Calu3 (cell line): ENCODE results near the gene NT5C3A. TPM values are rescaled to one million over a fixed set of nuclear protein-coding genes. Genes with fewer than 3 reads are reported as not detected.
A peak's percentile ranks its signal among the peaks of the same experiment; 100 is the strongest.

Source experiments
- BruUV-seq: library from RNA; stranded (reverse); fragments of 400-500 nt; replicated peaks from 2 replicates; lab custom pipeline; 2021; lab: Mats Ljungman, UMichigan
- CTCF ChIA-PET: fragments of 300-600 bp; sonication (Branson Sonifier 250); formaldehyde crosslinking; loops from one replicate; lab custom pipeline; 2022; ENCODE audit warnings: antibody characterized with exemption; lab: Charles Lee
- DNase-seq: peaks from one replicate; pipeline ENCODE4 v3.0.0; 2022
- H3K27ac Mint-ChIP-seq: one replicate; pipeline ENCODE4 v1.8.0; 2022; ENCODE audit warnings: mixed read lengths; ENCODE audit not compliant: unreplicated experiment
- H3K27me3 Mint-ChIP-seq: one replicate; pipeline ENCODE4 v1.8.0; 2022; ENCODE audit warnings: mixed read lengths; ENCODE audit not compliant: unreplicated experiment
- H3K36me3 Mint-ChIP-seq: one replicate; pipeline ENCODE4 v1.8.0; 2022; ENCODE audit warnings: mild to moderate bottlenecking, moderate library complexity, mixed read lengths; ENCODE audit not compliant: insufficient read depth, unreplicated experiment
- H3K4me1 Mint-ChIP-seq: one replicate; pipeline ENCODE4 v1.8.0; 2022; ENCODE audit warnings: mild to moderate bottlenecking, low read depth, mixed read lengths; ENCODE audit not compliant: unreplicated experiment
- H3K4me3 Mint-ChIP-seq: one replicate; pipeline ENCODE4 v1.8.0; 2022; ENCODE audit warnings: mild to moderate bottlenecking, low read depth, moderate library complexity, mixed read lengths; ENCODE audit not compliant: unreplicated experiment
- H3K9me3 Mint-ChIP-seq: one replicate; pipeline ENCODE4 v1.8.0; 2022; ENCODE audit warnings: low read depth, mixed read lengths; ENCODE audit not compliant: unreplicated experiment
- intact Hi-C: fragments of 100-400 bp; cut with micrococcal nuclease; formaldehyde crosslinking; loops from one replicate; pipeline ENCODE4 v1.10.0; 2022; ENCODE audit not compliant: unreplicated experiment
- total RNA-seq: library from RNA; stranded (reverse); gene quantifications from 2 replicates; pipeline ENCODE4 v1.2.3, GENCODE V29; 2022
- TF ChIP-seq, protein P1 (sequence below): fragments of 200-600 bp; IDR thresholded peaks from one replicate; pipeline ENCODE4 v1.8.0; 2022; ENCODE audit warnings: antibody characterized with exemption; ENCODE audit not compliant: unreplicated experiment

NT5C3A gene
- total RNA-seq, 1 experiment from 2014 or later, result 77.7 TPM

DNA sequence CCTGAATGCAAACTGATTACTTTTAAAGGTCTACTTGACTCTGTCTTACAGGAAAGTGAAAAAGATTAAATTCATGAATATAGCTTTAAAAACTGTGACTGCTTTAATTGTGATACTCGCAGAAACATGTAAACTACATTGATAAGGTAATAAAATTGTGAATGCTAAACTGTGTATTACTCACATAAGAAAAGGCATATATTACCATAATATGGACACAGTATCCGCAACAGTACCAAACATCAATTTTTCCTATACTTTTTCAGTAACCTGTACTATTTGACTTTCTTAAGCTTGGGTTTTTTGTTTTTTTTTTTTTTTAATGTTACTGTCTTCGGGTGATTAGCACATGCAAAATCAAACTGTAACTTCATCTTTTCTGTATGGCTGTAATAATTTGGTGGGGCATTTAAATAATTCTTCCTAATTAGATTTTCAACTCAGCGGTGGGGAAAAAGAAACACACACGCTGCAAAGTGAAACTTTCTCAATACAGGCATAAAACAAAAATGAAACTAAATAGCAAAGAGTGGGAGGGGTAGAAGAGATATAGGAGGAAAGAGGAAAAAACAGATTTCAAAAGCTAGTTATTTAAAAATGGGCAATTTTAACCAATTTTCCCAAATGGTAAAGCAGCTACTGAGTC lies 23.2 kb downstream of the NT5C3A start:
- Mint-ChIP-seq H3K9me3 (no peaks in the 10 kb centered on the region), H3K27ac (peak overlapping the region; percentile 79), H3K4me1 (peaks cover 50% of the 10 kb centered on the region), H3K4me3 (peak overlapping the region; percentile 67), H3K36me3 (peaks cover 34% of the 10 kb centered on the region), H3K27me3 (no peaks in the 10 kb centered on the region)
- BruUV-seq, result no TSS peak
- intact Hi-C loops, result loop anchor here (2.0 kb wide), 1 partner anchor 21 kb away; no protein-coding TSS in a partner anchor
- CTCF ChIA-PET, result interaction anchor here (0.5 to 2.1 kb wide), 7 partner anchors 12 to 181 kb away, joined by 3 to 9 read pairs (median 5); partner anchors contain the start of genes KBTBD2 and NT5C3A
- TF ChIP-seq, protein P1, sequence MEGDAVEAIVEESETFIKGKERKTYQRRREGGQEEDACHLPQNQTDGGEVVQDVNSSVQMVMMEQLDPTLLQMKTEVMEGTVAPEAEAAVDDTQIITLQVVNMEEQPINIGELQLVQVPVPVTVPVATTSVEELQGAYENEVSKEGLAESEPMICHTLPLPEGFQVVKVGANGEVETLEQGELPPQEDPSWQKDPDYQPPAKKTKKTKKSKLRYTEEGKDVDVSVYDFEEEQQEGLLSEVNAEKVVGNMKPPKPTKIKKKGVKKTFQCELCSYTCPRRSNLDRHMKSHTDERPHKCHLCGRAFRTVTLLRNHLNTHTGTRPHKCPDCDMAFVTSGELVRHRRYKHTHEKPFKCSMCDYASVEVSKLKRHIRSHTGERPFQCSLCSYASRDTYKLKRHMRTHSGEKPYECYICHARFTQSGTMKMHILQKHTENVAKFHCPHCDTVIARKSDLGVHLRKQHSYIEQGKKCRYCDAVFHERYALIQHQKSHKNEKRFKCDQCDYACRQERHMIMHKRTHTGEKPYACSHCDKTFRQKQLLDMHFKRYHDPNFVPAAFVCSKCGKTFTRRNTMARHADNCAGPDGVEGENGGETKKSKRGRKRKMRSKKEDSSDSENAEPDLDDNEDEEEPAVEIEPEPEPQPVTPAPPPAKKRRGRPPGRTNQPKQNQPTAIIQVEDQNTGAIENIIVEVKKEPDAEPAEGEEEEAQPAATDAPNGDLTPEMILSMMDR, result no peak
- DNase-seq, result no peak

DNA sequence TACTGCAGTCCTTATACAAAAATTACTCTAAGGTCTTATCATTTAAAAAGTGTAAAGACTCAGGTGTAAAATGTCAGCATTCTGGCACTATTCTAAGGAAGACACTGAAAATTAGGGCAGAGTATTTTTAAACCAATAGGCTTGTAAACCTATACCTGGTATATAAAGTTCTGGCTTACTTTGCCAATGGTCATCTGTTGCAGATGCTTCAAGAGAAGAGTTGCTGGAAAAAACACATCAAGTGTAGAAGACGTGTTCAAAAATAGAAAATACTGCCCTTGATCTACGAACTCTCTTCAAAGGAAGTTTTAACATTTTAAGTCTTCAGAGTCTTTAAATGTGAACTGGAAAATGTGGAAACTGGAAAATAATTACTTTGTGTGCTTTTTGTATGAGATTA lies 23.9 kb downstream of the NT5C3A start:
- Mint-ChIP-seq H3K27me3 (no peaks in the 10 kb centered on the region), H3K4me3 (peak overlapping the region; percentile 67), H3K27ac (peak overlapping the region; percentile 78), H3K9me3 (no peaks in the 10 kb centered on the region), H3K4me1 (peaks cover 49% of the 10 kb centered on the region), H3K36me3 (peaks cover 38% of the 10 kb centered on the region)
- TF ChIP-seq, protein P1, result no peak
- intact Hi-C loops, result loop anchor here (2.0 kb wide), 1 partner anchor 22 kb away; no protein-coding TSS in a partner anchor
- DNase-seq, result no peak
- CTCF ChIA-PET, result no interaction called here
- no TSS peak for BruUV-seq

DNA sequence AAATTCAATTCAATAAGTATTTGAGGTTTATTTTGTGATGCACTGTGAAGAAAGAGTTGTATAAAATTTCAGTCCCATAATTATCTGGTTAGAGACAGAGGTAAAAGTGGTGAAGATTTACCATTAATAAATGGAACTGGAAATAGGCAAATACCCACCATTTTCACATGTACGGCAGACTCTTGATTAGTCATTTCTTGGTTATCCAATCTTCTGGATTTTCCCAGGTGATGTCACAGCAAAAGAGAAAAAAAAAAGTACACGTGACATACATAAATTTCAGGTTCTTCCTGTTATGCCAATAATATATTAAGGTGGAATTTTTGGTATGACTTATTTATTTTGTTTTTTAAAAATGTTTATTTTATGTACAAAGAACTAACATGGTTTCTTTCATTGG lies 26.8 kb downstream of the NT5C3A start:
- peak overlapping the region; percentile 46 for H3K27ac Mint-ChIP-seq
- no peak overlapping the region for H3K4me3 Mint-ChIP-seq
- CTCF ChIA-PET, result no interaction called here
- DNase-seq, result no peak
- intact Hi-C loops, result loop anchor here (1.0 kb wide), 1 partner anchor 8 kb away; no protein-coding TSS in a partner anchor
- no peaks in the 10 kb centered on the region for H3K9me3 Mint-ChIP-seq
- H3K4me1 Mint-ChIP-seq, result peaks cover 39% of the 10 kb centered on the region
- H3K27me3 Mint-ChIP-seq, result no peaks in the 10 kb centered on the region
- TF ChIP-seq, protein P1, result no peak
- no TSS peak for BruUV-seq
- H3K36me3 Mint-ChIP-seq, result peaks cover 33% of the 10 kb centered on the region

DNA sequence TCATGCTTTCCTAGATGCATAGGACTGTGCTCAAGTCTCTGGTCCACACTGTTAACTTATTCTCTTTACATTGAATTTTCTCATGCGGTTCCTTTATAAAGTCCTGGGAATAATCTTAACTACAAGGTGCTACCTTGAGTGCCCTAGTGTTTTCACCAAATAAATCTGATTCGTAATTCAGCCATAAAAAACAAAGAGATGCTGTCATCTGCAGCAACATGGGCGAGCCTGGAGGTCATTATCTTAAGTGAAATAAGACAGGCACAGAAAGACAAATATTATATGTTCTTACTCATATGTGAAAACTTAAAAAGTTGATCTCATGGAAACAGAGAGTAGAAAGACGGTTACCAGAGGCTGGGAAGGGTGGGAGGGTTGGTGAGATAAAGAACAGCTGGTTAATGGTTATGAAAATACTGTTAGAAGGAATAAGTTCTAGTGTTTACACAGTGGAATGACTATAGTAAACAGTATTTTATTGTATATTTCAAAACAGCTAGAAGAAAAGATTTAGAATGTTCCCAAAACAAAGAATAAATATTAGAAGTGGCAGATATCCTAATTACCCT lies 38.3 kb downstream of the NT5C3A start:
- peaks cover 36% of the 10 kb centered on the region for H3K36me3 Mint-ChIP-seq
- TF ChIP-seq, protein P1, result no peak
- no peaks in the 10 kb centered on the region for H3K9me3 Mint-ChIP-seq
- no peak overlapping the region for H3K27ac Mint-ChIP-seq
- intact Hi-C loops, result no loop called here
- BruUV-seq, result no TSS peak
- H3K4me1 Mint-ChIP-seq, result no peaks in the 10 kb centered on the region
- DNase-seq, result no peak
- H3K4me3 Mint-ChIP-seq, result no peak overlapping the region
- CTCF ChIA-PET, result no interaction called here
- no peaks in the 10 kb centered on the region for H3K27me3 Mint-ChIP-seq
